Mesenchymal stem cell (in vitro differentiated cells and primary cell): Measurements from ENCODE around the gene ALKAL2.

Source experiments
- DNase-seq: peaks from one replicate; pipeline ENCODE4 v3.0.0-alpha.2; 2013
- H2AFZ ChIP-seq: one replicate; pipeline ENCODE4 v1.6.1; 2013; ENCODE audit warnings: low read depth, mild to moderate bottlenecking, control low read depth, inconsistent platforms, low read length, moderate library complexity
- H2AK5ac ChIP-seq: 2 replicates; pipeline ENCODE4 v1.6.1; 2013; ENCODE audit warnings: low read length, moderate library complexity, mild to moderate bottlenecking, inconsistent platforms; ENCODE audit not compliant: severe bottlenecking
- H2BK120ac ChIP-seq: one replicate; pipeline ENCODE4 v1.6.1; 2013; ENCODE audit warnings: low read depth, mild to moderate bottlenecking, inconsistent platforms, low read length, moderate library complexity
- H2BK12ac ChIP-seq, 2 experiments: one replicate each; pipeline ENCODE4 v1.6.1; 2013; ENCODE audit warnings: inconsistent platforms in 2 of 2, low read length in 2 of 2, mild to moderate bottlenecking in 2 of 2, moderate library complexity in 2 of 2, control low read depth in 1 of 2
- H2BK15ac ChIP-seq: one replicate; pipeline ENCODE4 v1.6.1; 2013; ENCODE audit warnings: mild to moderate bottlenecking, low read depth, inconsistent platforms; ENCODE audit not compliant: poor library complexity, severe bottlenecking
- H2BK5ac ChIP-seq: 2 replicates; pipeline ENCODE4 v1.6.1; 2013; ENCODE audit warnings: low read depth, mild to moderate bottlenecking, low read length, control low read depth, inconsistent platforms; ENCODE audit not compliant: poor library complexity, severe bottlenecking
- H3K14ac ChIP-seq, 2 experiments: one replicate each; pipeline ENCODE4 v1.6.1; 2013; ENCODE audit warnings: inconsistent platforms in 2 of 2, low read length in 2 of 2, control low read depth in 1 of 2, mild to moderate bottlenecking in 1 of 2, moderate library complexity in 1 of 2
- H3K18ac ChIP-seq, 2 experiments: one replicate each; pipeline ENCODE4 v1.6.1; 2013; ENCODE audit warnings: inconsistent platforms in 2 of 2, low read length in 2 of 2, control low read depth in 1 of 2, low read depth in 1 of 2, mild to moderate bottlenecking in 1 of 2
- H3K23ac ChIP-seq, 2 experiments: one replicate each; pipeline ENCODE4 v1.6.1; 2013; ENCODE audit warnings: inconsistent platforms in 2 of 2, low read length in 2 of 2, mild to moderate bottlenecking in 2 of 2, moderate library complexity in 2 of 2, control low read depth in 1 of 2
- H3K27ac ChIP-seq: 2 replicates; pipeline ENCODE4 v1.5.1; 2013; ENCODE audit warnings: mild to moderate bottlenecking, moderate library complexity, low read length, control low read depth, inconsistent platforms; ENCODE audit not compliant: poor library complexity, severe bottlenecking
- H3K27me3 ChIP-seq, 2 experiments: 2 replicates each; pipeline versions ENCODE4 v1.6.1 to v1.7.0; 2013; ENCODE audit warnings: low read length in 2 of 2, mild to moderate bottlenecking in 2 of 2, moderate library complexity in 2 of 2, control low read depth in 1 of 2, inconsistent platforms in 1 of 2; ENCODE audit not compliant: control insufficient read depth in 1 of 2, insufficient read depth in 1 of 2
- H3K36me3 ChIP-seq, 2 experiments: 2 replicates each; pipeline versions ENCODE4 v1.6.1 to v1.7.0; 2013; ENCODE audit warnings: low read length in 2 of 2, control low read depth in 1 of 2, inconsistent platforms in 1 of 2, low read depth in 1 of 2, mild to moderate bottlenecking in 1 of 2; ENCODE audit not compliant: insufficient read depth in 2 of 2, control insufficient read depth in 1 of 2
- H3K4ac ChIP-seq, 2 experiments: one replicate each; pipeline ENCODE4 v1.6.1; 2013; ENCODE audit warnings: inconsistent platforms in 2 of 2, low read length in 2 of 2, mild to moderate bottlenecking in 2 of 2, moderate library complexity in 2 of 2, control low read depth in 1 of 2, low read depth in 1 of 2
- H3K4me1 ChIP-seq: 2 replicates; pipeline ENCODE4 v1.6.1; 2013; ENCODE audit warnings: low read depth, low read length, control low read depth; ENCODE audit not compliant: control insufficient read depth, insufficient read depth
- H3K4me2 ChIP-seq: 2 replicates; pipeline ENCODE4 v1.6.1; 2013; ENCODE audit warnings: low read length, mild to moderate bottlenecking, inconsistent platforms; ENCODE audit not compliant: poor library complexity, severe bottlenecking
- H3K4me3 ChIP-seq, 2 experiments: 2 replicates each; pipeline versions ENCODE4 v1.5.1 to v1.7.0; 2013; ENCODE audit warnings: low read length in 2 of 2, mild to moderate bottlenecking in 2 of 2, control low read depth in 1 of 2, low read depth in 1 of 2; ENCODE audit not compliant: insufficient read depth in 1 of 2
- H3K79me1 ChIP-seq: replicated peaks from 2 replicates; pipeline ENCODE4 v1.6.1; 2013; ENCODE audit warnings: mild to moderate bottlenecking, control low read depth, low read length, inconsistent platforms; ENCODE audit not compliant: poor library complexity, severe bottlenecking
- H3K9ac ChIP-seq: 2 replicates; pipeline ENCODE4 v1.7.0; 2013; ENCODE audit warnings: mild to moderate bottlenecking, low read length, moderate library complexity
- H3K9me3 ChIP-seq: 2 replicates; pipeline ENCODE4 v1.7.0; 2013; ENCODE audit warnings: mild to moderate bottlenecking, low read length; ENCODE audit not compliant: control insufficient read depth
- H4K8ac ChIP-seq: one replicate; pipeline ENCODE4 v1.6.1; 2013; ENCODE audit warnings: inconsistent platforms, mild to moderate bottlenecking, low read length, moderate library complexity
- H4K91ac ChIP-seq: one replicate; pipeline ENCODE4 v1.6.1; 2013; ENCODE audit warnings: mild to moderate bottlenecking, low read length, inconsistent platforms
- WGBS: methylation state at CpG from one replicate; pipeline ENCODE4 v1.1.7; 2013; ENCODE audit warnings: mixed read lengths; 5-methylcytosine and 5-hydroxymethylcytosine counted together

Gene ALKAL2

GRCh38 chr2:314561-315336, 26.9 kb upstream of the ALKAL2 start:
- Histone ChIP-seq H2AFZ (no peak overlapping the region), H3K9ac (no peak overlapping the region), H3K4me3 (no peak overlapping the region), H3K4me2 (no peak overlapping the region), H2BK5ac (no peak overlapping the region), H3K27ac (no peak overlapping the region), H2BK15ac (no peak overlapping the region), H3K27me3 (no peaks in the 10 kb centered on the region), H2BK120ac (no peak overlapping the region), H3K4me1 (peaks cover 23% of the 10 kb centered on the region), H4K91ac (no peak overlapping the region), H3K4ac (no peak overlapping the region), H3K9me3 (no peaks in the 10 kb centered on the region), H3K18ac (no peak overlapping the region), H2BK12ac (no peak overlapping the region), H3K79me1 (no peaks in the 10 kb centered on the region), H3K23ac (no peak overlapping the region), H4K8ac (no peak overlapping the region), H3K14ac (peak overlapping the region in 1 of 2 experiments; percentile 53), H3K36me3 (peaks cover 0 to 8% of the 10 kb centered on the region in 2 experiments), H2AK5ac (no peak overlapping the region)
- DNase-seq, result no peak
- WGBS, result 93% methylated on average over 56 of the region's 56 CpGs

- Histone ChIP-seq H3K4me3 (no peak overlapping the region), H3K27me3 (no peaks in the 10 kb centered on the region), H2BK15ac (no peak overlapping the region), H3K4ac (no peak overlapping the region), H3K4me1 (peaks cover 26% of the 10 kb centered on the region), H3K18ac (no peak overlapping the region), H2AK5ac (no peak overlapping the region), H2BK12ac (no peak overlapping the region), H3K79me1 (no peaks in the 10 kb centered on the region), H4K91ac (no peak overlapping the region), H3K4me2 (no peak overlapping the region), H3K9ac (no peak overlapping the region), H2BK5ac (no peak overlapping the region), H3K27ac (no peak overlapping the region), H3K14ac (no peak overlapping the region), H4K8ac (no peak overlapping the region), H2AFZ (no peak overlapping the region), H3K9me3 (no peaks in the 10 kb centered on the region), H2BK120ac (no peak overlapping the region), H3K23ac (no peak overlapping the region), H3K36me3 (peaks cover 0 to 5% of the 10 kb centered on the region in 2 experiments)
- DNase-seq, result no peak
- 84% methylated on average over 11 of the region's 14 CpGs for WGBS
These were observed 26.1 kb upstream of the ALKAL2 start for GRCh38 chr2:313991-314390.

- no peak overlapping the region for H3K9ac ChIP-seq
- H2BK5ac ChIP-seq, result no peak overlapping the region
- no peaks in the 10 kb centered on the region for H3K9me3 ChIP-seq
- no peak overlapping the region for H3K4ac ChIP-seq
- H3K14ac ChIP-seq, result no peak overlapping the region
- no peaks in the 10 kb centered on the region for H3K27me3 ChIP-seq
- H4K8ac ChIP-seq, result no peak overlapping the region
- H2BK12ac ChIP-seq, result no peak overlapping the region
- H3K4me1 ChIP-seq, result peaks cover 9% of the 10 kb centered on the region
- no peak overlapping the region for H3K27ac ChIP-seq
- 71% methylated on average over 2 of the region's 5 CpGs for WGBS
- H2BK15ac ChIP-seq, result no peak overlapping the region
- H3K79me1 ChIP-seq, result no peaks in the 10 kb centered on the region
- H3K4me3 ChIP-seq, result no peak overlapping the region
- H2BK120ac ChIP-seq, result no peak overlapping the region
- no peak for DNase-seq
- no peak overlapping the region for H3K23ac ChIP-seq
- H3K18ac ChIP-seq, result no peak overlapping the region
- H4K91ac ChIP-seq, result no peak overlapping the region
- H3K36me3 ChIP-seq, result peaks cover 0 to 4% of the 10 kb centered on the region in 2 experiments
- H2AFZ ChIP-seq, result no peak overlapping the region
- H3K4me2 ChIP-seq, result no peak overlapping the region
- no peak overlapping the region for H2AK5ac ChIP-seq
These were observed 23.1 kb upstream of the ALKAL2 start for GRCh38 chr2:310994-311393.

- Histone ChIP-seq H2BK120ac (no peak overlapping the region), H2AK5ac (no peak overlapping the region), H3K4ac (no peak overlapping the region), H3K79me1 (no peaks in the 10 kb centered on the region), H3K18ac (no peak overlapping the region), H3K9ac (no peak overlapping the region), H3K27ac (no peak overlapping the region), H2BK15ac (no peak overlapping the region), H3K4me2 (no peak overlapping the region), H3K9me3 (no peaks in the 10 kb centered on the region), H3K4me3 (no peak overlapping the region), H2BK12ac (no peak overlapping the region), H3K23ac (no peak overlapping the region), H3K27me3 (no peaks in the 10 kb centered on the region), H2BK5ac (no peak overlapping the region), H3K36me3 (peaks cover 0 to 4% of the 10 kb centered on the region in 2 experiments), H2AFZ (no peak overlapping the region), H3K14ac (no peak overlapping the region), H4K8ac (no peak overlapping the region), H4K91ac (no peak overlapping the region), H3K4me1 (peaks cover 9% of the 10 kb centered on the region)
- WGBS, result 78% methylated on average over 7 of the region's 10 CpGs
- DNase-seq, result no peak
These were observed 22.1 kb upstream of the ALKAL2 start for GRCh38 chr2:309954-310510.
